GM12875 (cell line): ENCODE results near the gene RBM17.
"Not testable (repeated sequence)": the region's sequence is repeated elsewhere in the genome, so short reads cannot be mapped to it uniquely, and the experiment has no call there.

Experiments
- H3K4me3 ChIP-seq: one replicate; pipeline ENCODE4 v1.5.1; 2011; ENCODE audit warnings: low read depth, low read length, control low read depth
- TF ChIP-seq, protein P1 (sequence below): IDR thresholded peaks from 2 replicates; pipeline ENCODE4 v1.5.1; 2011; ENCODE audit warnings: low read depth, mild to moderate bottlenecking, control low read depth, inconsistent platforms, low read length, moderate library complexity, borderline replicate concordance; ENCODE audit not compliant: insufficient read depth

Gene RBM17

DNA sequence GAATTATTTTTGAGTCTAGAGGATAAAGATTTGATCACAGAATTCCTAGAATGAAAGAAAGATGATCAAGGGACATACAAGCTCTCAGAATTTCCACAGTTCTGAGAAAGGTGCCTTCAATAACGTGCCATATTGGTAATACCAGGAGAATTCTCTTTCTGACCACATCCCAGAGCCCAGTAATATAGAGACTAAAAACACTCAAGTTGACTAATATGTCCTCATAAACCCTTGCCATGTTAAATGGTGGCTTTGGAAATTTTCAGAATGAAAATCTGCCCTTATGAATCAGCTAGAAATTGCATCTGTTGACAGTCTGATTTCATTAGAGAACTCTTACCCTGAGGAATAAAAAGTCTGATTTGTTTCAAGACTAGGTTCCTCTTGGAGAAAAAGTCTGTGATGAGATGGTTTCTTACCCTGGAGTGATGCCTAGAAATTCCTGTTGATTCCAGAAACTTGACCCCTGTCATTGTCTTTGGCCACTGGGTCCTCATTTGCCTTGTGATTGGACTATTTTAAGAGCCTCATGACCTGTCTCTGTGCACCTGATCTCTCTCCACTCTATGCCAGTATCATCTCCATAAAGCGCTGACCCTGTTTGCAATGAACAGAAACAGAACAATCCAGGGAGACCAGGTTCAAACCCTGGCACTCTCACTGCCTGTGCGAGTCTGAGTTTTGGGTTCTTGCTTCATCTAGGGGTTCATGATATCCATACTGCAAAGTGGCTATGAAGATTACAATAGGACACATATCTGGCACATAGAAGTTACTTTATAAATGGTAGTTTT, 30.0 kb upstream of the RBM17 start:
- H3K4me3 ChIP-seq: no peak overlapping the region
- TF ChIP-seq, protein P1, sequence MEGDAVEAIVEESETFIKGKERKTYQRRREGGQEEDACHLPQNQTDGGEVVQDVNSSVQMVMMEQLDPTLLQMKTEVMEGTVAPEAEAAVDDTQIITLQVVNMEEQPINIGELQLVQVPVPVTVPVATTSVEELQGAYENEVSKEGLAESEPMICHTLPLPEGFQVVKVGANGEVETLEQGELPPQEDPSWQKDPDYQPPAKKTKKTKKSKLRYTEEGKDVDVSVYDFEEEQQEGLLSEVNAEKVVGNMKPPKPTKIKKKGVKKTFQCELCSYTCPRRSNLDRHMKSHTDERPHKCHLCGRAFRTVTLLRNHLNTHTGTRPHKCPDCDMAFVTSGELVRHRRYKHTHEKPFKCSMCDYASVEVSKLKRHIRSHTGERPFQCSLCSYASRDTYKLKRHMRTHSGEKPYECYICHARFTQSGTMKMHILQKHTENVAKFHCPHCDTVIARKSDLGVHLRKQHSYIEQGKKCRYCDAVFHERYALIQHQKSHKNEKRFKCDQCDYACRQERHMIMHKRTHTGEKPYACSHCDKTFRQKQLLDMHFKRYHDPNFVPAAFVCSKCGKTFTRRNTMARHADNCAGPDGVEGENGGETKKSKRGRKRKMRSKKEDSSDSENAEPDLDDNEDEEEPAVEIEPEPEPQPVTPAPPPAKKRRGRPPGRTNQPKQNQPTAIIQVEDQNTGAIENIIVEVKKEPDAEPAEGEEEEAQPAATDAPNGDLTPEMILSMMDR: no peak

DNA sequence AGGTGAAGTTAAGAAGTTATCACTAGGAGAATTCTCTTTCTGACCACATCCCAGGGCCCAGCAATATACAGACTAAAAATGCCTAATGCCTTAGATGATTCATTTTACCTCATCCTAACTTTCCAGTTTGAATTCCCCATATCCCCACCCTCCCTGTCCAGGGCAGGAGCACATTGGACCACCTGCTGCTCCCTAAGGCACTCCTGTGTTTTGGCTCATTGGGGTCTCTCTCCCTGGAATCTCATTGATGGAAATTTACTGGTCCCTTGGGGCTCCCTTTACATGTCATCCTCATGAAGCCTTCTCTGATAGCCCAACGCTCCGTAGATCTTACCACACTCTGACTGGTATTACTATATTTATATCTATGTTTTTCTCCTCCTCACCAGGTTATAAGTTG, 29.3 kb upstream of the RBM17 start:
- TF ChIP-seq, protein P1: no peak

DNA sequence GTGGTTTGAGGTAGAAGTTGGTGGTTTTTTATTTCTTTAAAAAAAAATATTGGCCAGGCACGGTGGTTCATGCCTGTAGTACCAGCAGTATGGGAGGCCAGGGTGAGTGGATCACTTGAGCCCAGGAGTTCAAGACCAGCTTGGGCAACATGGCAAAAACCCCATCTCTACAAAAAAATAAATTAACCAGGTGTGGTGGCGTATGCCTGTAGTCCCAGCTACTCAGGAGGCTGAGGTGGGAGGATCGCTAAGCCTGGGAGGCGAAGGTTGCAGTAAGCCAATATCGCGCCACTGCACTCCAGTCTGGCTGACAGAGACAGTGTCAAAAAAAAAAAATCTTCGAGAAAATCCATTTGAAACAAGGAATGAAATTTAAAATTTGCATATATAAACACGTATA, 27.8 kb upstream of the RBM17 start:
- no peak overlapping the region for H3K4me3 ChIP-seq
- TF ChIP-seq, protein P1: no peak

More for the DNA sequence above, 29.3 kb upstream of the RBM17 start:
- H3K4me3 ChIP-seq: no peak overlapping the region

DNA sequence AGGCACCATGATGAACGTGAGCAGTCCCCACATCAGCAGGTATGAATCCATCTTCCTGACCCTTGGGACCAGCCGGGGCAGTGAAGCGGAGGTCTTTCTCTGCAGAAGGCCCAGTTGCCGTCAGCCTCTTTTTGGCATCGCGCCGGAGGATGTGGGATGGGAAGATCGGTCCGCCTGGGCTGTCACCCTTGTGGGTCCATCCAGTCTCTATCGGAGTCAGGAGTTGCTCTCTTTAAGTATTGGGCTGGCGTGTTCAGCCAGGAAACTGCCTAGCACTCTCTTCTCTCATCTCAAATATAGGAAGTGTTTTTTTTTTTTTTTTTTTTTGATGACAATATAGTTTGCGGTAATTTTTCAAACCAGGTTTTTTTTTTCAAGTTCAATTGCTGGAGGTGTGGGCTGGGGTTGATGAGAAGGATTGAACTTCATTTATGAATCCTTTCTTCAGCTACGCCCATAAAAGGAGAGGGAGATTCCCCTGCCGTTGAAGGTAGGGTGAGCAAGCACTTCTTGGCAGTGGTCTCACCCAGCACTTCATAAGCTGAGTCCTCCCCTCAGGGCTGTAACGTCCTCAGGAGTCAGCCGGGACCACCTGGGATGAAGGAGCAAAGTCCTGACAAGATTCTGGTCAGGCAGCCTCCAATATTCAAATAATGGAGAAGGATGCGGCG, 26.6 kb upstream of the RBM17 start, which contains the start of gene IL2RA:
Gene IL2RA (minus strand): TSS at position 267 of the 671 bp plus-strand sequence. CDS start 216 bp downstream, at position 51.
- TF ChIP-seq, protein P1: no peak
- H3K4me3 ChIP-seq: peak within 1 kb of the TSS; percentile 37

DNA sequence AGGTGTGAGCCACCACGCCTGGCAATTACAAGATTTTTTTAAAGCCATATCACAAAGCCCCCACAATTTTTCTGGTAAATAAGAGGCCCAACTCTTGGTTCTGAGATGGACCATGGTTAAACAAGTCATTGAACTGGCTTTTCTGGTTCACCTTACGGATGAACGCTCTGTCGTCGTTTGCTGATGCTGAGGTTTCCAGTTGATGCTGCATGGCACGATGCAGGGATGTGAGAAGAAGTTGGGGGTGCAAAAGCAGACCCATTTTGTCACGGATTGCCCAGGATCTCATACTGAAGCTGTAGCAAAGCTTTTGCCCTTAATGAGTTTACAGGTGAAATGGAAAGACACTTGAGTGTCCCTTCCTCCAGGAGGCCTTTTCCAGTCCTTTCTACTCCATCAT, 24.7 kb upstream of the RBM17 start:
- no peak overlapping the region for H3K4me3 ChIP-seq
- TF ChIP-seq, protein P1: no peak

DNA sequence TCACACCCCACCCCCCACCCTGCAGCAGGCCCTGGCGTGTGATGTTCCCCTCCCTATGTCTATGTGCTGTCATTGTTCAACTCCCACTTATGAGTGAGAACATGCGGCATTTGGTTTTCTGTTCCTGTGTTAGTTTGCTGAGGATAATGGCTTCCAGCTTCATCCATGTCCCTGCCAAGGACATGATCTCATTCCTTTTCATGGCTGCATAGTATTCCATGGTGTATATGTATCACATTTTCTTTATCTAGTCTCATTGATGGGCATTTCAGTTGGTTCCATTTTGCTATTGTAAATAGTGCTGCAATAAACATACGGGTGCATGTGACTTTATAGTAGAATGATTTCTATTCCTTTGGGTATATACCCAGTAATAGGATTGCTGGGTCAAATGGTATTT, 24.1 kb upstream of the RBM17 start:
- not testable (repeated sequence) for H3K4me3 ChIP-seq

DNA sequence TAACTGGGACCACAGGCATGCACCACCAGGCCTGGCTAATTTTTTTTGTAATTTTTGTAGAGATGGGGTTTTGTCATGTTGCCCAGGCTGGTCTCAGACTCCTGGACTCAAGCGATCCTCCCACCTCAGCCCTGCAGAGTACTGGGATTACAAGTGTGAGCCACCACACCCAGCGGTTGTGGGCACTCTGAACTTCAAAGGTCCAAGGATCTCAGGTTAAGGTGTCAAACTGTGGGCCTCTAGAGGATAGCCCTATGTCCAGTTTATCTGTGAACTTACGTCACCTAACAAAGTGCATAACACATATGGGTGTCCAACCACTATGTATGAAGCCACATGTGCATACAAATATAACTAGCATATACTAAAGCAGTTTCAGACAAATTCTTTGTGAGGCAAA, 23.4 kb upstream of the RBM17 start:
- TF ChIP-seq, protein P1: no peak
- H3K4me3 ChIP-seq: no peak overlapping the region
